Neural progenitor cell (in vitro differentiated cells): ENCODE results near the gene PTPN4.

Experiments
- CTCF ChIP-seq: fragments of 200-600 bp; sonication (generic); IDR thresholded peaks from 2 replicates; pipeline ENCODE4 v1.5.1; 2017; ENCODE audit warnings: antibody characterized with exemption, mild to moderate bottlenecking
- EZH2 ChIP-seq: fragments of 200-600 bp; sonication (generic); IDR thresholded peaks from 2 replicates; pipeline ENCODE4 v1.6.1; 2017; ENCODE audit warnings: antibody characterized with exemption, mild to moderate bottlenecking, moderate library complexity

DNA sequence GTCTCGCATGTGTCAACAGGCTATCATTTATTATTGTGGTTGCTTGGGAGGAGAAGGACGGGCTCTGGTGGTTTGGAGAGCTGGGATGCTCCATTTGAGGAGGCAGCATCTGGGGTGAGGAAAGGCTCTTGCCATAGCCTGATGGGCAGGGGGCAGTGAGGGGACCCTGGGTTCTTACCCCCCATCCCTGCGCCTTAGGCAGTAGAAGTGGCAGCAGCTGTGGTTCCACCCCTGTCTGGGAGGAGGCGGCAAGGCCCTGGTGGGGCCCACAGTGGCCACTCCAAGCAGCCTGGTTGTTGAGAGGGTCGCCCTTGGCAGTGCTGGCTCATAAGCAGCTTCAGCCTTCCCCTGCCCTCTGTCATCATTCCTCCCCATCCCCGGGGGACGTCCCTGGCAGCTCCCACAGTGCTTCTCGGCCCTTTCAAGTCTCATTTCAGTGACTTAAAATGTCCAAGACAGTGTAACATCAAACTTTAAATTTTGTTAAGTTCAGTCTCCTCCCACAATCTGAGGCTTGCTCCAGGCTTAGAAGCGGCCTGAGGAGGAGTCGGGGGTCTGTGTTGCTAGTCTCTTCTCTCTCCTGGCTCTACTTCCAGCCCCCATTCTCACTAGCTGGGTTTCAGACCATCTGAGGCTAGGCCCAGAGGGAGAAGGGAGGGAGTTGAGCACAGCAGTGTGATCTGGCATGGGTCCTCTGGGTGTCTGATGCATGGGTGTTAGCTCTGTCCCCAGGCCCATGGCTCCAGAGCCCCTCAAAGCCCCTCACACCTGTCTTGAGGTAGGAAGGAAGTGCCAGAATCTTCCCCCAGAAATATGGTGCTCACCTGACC is 34.9 kb upstream of the PTPN4 start:
- no peak for TF ChIP-seq CTCF
- TF ChIP-seq EZH2, result no peak
